Activated CD8-positive, alpha-beta memory T cell treated with anti-CD3 and anti-CD28 coated beads, Interleukin-2, amount 50 U/mL, for 24 hours (primary cell): ENCODE results near the gene KCNE4.

Experiments
- DNase-seq: peaks from one replicate; pipeline ENCODE4 v3.0.0-alpha.2; 2020; ENCODE audit errors: extremely low read depth

Gene KCNE4

GRCh38 chr2:223051693-223052289, at the start of gene KCNE4:
KCNE4 (plus strand) TSS chr2:223052190; CDS start chr2:223052831, 641 bp downstream.
- no peak for DNase-seq

GRCh38 chr2:223003191-223003590, 48.8 kb upstream of the KCNE4 start:
- DNase-seq: no peak

- no peak for DNase-seq
Measured at GRCh38 chr2:223005496-223005895, 46.5 kb upstream of the KCNE4 start.

- DNase-seq: no peak
Measured at GRCh38 chr2:223007531-223007930, 44.5 kb upstream of the KCNE4 start.

GRCh38 chr2:223008162-223008561, 43.8 kb upstream of the KCNE4 start:
- DNase-seq: no peak

- DNase-seq: no peak
Measured at GRCh38 chr2:223008956-223009355, 43.0 kb upstream of the KCNE4 start.

- no peak for DNase-seq
Measured at GRCh38 chr2:223010641-223011040, 41.3 kb upstream of the KCNE4 start.

GRCh38 chr2:223012291-223012690, 39.7 kb upstream of the KCNE4 start:
- DNase-seq: no peak

- no peak for DNase-seq
Measured at GRCh38 chr2:223019390-223019930, 32.5 kb upstream of the KCNE4 start.

GRCh38 chr2:223019987-223020717, 31.8 kb upstream of the KCNE4 start:
- no peak for DNase-seq

GRCh38 chr2:223020971-223021675, 30.9 kb upstream of the KCNE4 start:
- DNase-seq: no peak

GRCh38 chr2:223026357-223027110, 25.5 kb upstream of the KCNE4 start:
- DNase-seq: no peak

GRCh38 chr2:223027442-223027841, 24.5 kb upstream of the KCNE4 start:
- no peak for DNase-seq

- no peak for DNase-seq
Measured at GRCh38 chr2:223029287-223029686, 22.7 kb upstream of the KCNE4 start.

GRCh38 chr2:223032187-223033142, 19.5 kb upstream of the KCNE4 start:
- DNase-seq: no peak

GRCh38 chr2:223034221-223034975, 17.6 kb upstream of the KCNE4 start:
- no peak for DNase-seq

- no peak for DNase-seq
Measured at GRCh38 chr2:223036790-223037444, 15.1 kb upstream of the KCNE4 start.

GRCh38 chr2:223037445-223037800, 14.6 kb upstream of the KCNE4 start:
- no peak for DNase-seq

- DNase-seq: no peak
Measured at GRCh38 chr2:223039618-223040017, 12.4 kb upstream of the KCNE4 start.

- DNase-seq: no peak
Measured at GRCh38 chr2:223040527-223040926, 11.5 kb upstream of the KCNE4 start.
